CD4-positive, alpha-beta T cell treated with Interleukin-1 beta for 1 hour (primary cell): ENCODE results near the gene SYNE1.

Experiments
- DNase-seq, 2 donors: peaks; one replicate each; pipeline ENCODE4 v3.0.0-alpha.2; 2020 to 2022

Gene SYNE1

DNA sequence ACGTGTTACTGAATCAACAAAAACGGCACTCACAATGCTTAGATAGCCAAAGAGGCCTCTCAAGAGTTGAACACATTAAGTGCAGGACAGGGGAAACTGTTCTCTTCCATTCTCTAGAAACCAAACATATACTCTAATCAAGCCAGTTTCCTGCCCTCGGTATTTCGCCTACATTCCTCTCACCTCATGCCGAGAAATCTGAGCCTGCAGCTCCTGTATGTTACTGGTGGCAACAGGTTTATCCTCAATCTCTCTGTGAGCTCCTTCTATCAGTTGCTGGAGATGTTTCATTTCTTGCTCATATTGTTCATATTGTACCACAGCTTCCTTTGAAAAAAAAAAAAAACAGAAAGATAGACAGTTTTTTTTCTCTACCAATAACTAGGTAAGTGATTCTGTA is 328.9 kb downstream of the SYNE1 start:
- DNase-seq: no peak

DNA sequence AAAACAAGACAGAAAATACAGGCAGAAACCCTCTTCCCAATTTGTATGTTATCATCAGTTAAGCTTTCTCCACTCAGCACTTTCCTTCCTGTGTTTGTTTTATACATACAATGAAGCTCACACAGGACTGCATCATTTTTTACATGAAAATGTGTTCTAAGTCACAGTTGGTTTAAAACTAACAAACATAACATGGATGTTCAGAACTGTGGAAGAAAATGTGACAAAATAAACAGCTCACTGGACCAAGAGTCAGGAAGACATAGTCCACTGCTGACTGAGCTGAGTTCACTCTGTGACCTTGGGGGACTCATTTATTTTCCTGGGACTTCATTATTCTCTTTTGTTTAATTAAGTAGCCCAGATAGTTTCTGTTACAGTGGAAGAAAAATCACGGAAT is 331.5 kb downstream of the SYNE1 start:
- DNase-seq: no peak

DNA sequence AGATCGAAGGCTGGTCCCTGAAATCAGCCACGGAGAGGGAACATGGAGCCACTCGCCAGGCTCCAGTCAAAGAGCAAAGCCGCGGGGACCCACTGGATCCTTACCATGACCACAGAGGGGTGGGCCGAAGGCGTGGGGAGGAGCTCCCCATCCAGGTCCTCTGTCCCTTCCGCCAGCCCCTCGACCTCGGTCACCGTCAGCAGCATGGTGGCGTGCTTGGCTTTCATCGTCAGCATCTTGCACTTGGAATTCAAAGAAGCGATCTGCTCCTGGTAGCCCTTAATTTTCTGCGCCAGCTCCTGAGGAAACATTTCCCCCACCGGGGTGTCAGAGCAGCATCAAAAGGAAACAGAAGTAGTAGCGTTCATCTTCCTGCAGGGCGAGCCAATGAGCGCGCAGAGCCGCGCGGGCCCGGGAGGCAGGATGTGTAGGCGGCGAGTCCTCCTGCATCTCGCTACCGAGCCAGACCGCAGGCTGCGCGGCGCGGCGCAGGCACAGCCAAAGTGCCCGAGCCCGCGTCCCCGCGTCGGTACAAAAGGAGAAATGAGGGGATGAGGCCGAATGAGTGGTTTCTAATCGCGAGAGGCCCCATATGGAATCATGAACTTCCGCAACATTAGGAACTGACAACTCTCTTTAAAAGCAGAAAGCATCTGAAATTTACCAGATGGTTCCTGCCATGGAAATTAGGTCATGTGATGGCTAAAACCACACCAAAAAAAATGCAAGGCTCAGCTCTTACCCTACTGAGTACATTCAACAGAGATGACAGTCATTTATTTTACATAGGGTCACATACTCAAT is 335.2 kb downstream of the SYNE1 start:
- DNase-seq: peak; percentile 85

DNA sequence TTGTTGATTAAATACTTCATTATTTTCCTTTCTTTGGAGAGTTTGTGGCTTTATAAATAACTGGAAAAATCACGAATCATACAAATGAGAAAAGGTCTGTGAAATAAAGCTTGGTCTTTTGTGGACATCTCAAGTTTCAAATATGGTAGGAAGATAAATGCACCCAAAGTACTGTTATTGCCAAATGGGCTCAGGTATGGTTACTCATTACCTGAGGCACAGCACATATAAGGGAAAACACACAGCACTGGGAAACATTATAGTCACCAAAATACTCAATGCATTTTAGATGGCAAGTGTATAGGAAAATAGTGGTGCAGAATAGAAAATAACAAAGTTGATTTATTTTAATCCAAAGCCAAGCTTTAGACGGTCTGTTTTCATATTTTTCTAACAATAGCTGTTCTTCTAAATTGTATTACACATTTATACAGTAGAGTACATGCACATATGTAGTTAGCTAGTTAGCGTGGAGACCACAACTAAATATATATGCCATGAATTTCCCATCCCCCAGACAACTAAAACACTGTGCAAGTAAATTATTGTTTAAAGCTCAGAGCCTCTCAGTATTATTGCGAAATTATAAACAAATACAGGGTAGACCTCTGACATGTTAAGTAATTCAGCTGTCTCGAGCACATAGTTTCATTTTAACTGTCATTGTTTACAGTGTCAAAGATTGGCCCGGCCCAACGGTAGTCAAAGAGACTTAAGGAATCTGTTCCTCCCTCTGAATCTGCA is 336.0 kb downstream of the SYNE1 start:
- DNase-seq: no peak

DNA sequence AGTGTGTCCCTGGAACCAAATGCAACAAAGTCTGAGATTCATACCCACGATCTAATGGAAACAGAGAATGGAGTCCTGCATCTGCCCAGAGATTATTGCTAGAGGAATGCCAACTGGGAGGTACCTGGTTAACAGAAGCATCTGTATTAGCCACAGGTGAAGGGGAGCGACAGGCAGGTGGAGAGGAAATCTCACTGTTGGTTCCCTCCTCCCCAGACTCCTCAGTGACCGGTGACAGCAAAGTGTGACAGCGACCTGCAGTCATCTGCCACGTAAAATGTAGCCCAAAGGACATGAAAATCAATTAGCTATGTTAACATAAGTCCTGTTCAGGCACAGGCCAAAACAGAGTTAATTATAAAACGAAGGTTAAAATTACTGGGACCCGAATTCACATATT is 336.6 kb downstream of the SYNE1 start:
- no peak for DNase-seq

DNA sequence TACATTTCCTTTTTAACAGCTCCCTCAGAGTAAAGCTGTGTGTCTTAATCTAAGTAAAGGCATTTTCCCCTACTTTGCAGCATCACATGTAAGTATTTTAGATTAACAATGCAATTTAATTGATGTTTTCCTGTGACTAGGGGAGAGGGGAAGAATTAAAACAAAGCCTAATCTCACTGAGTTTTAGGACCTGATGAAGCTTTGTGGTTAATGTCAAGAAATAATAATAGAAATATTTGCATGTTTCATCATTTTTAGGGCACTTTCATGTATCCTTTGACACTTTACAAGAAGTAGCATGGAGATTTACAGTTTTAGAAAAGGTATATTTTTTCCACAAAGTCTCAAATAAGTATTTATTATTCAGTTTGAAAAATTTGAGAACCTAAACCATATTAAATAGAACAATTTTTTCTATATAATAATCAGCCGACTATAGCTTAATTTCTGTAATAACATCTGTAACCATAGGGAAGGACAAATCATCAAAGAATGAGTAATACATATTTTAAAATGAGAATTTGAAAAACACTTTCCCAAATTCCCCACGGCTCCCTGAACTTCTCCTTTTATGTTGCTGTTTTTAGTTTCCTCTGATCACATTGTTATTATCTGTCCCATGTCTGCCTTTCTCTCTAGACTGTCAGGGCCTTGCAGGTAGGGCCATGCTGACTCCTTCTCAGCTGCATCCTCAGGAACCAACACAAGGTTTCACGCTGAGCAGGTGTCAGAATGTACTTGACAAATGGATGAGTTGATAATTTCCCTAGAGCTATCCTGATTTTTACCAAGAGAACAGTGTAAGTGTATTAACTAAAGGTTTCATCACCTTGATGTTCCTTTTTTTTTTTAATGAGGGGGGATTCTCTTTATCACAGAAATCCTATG is 338.1 kb downstream of the SYNE1 start:
- no peak for DNase-seq

DNA sequence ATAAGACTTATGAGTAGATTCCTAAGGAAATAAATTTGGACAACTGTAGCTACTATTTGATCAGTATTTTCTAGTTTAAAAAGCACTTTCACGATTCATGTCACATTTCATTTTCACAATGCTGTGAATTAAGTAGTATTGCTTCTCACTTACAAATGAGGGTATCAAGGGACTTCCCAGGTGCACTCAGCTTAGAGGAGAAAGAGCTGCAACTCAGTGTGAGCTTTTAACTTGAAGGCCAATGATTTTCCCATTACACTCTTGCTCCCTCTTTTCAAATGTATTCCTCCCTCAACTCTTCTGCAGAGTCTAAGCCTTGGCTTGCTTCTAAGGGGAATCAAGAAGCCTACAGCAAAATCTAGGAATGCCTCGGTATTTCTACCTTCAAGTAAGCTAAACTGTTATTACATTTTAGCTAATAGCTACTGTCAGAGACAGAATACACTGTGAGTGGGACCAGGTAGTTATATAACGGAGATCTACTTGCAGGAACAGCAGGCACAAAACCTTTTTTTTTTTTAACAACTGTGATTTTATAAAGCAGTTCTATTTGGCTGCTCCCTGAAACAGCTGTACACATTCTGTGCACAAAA is 339.0 kb downstream of the SYNE1 start:
- DNase-seq: no peak

DNA sequence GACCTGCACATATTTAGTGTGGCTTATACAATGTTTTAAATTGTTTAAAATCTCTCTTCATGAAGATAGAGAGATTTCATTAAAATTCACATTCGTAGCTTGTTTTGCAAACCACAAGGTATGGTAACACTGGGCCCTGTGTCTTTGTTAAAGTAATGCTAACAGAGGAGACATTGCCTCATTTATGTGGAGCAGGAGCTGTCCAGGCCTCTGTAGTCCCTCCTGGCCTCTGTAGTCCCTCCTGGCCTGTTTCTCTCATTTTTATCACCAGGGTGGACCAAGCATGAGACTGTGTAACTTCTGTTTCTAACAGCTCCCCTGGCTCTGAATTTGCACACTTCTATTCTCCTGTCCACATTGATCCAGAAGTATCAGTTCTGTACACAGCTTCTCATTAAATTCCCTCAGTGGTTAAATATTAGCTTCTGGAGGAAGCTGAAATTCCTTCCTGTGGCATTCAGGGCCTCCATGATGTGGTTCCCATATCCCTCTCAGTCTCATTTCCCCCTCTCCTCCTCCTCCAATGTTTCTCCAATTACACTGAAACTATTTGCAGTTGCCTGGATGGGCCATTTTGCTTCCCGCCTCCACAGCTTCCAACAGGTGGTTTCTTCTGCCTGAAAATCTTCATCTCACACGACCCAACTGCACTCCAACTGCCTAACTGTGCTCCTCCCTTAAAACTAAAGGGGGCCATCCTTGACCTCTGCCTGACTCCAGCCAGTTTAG is 340.4 kb downstream of the SYNE1 start:
- DNase-seq: no peak

DNA sequence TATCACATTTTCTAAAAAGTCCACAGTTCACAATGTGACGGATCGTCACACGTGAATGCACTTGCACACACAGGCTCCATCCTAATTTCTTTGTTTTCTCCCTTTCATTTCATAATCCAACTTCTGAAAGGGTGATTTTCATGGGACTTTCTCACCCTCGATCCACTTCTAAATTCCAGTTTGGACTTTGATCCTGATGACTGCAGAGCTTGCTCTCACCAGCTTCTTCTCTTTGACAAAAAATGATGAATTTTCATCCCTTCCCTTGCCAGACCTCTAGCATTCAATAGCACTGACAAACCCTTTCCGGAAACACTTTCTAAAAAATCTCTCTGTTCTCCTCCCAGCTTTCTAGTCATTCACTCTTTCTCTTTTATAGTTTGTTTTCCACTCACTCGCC is 341.2 kb downstream of the SYNE1 start:
- no peak for DNase-seq

DNA sequence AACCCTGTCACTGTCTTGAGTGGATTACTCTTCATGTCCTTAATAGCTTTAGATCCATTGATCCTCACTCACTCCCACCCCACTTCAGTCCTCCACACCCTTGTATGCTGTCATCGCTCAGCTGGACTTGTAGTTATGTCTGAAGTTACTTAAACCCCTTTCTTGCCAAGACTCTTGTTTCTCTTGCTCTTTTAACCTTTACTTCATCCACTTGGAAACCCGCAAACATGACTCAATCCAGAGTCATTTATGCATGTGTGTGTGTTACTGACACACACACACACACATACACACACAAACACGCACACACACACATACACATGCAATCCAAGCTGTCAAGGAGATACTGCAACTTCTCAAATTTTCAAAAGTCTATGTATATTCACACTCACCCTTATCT is 341.8 kb downstream of the SYNE1 start:
- no peak for DNase-seq

DNA sequence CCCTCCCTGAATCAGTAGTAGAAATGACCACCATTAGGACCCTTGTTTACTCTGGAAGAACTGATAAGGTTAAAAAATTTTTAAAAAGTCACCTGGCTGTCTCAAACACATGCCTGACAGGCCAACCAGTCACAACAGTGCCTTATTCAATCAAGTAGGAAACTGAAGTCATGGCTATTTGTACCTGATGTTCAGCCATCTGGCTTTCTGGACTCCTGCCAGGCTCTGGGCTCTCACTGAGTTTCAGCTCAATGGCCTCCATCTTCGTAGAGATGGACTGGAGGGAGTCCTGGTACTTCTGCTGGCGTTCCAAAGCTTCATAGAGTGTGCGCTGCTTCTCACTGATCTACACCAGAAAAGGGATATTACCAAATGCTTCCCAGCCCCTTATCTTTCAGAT is 343.8 kb downstream of the SYNE1 start:
- no peak for DNase-seq

DNA sequence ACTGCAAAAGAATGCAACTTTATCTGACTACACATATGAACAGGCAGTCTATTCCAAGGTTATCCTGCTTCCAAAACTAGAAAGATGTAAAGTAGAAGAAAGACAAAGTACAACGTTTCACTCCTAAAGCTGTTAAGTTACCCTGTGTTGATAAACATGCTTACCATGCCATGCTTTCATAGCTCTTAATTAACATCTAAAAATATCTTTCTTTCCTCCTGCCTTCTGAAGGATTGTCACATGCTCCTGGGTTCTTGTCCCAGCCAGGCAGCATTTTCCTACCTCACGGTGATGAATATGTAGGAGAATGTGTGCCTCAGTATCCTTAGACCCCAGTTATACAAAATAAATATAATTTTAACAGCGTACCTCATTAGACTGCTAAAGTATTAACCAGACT is 344.6 kb downstream of the SYNE1 start:
- DNase-seq: no peak

DNA sequence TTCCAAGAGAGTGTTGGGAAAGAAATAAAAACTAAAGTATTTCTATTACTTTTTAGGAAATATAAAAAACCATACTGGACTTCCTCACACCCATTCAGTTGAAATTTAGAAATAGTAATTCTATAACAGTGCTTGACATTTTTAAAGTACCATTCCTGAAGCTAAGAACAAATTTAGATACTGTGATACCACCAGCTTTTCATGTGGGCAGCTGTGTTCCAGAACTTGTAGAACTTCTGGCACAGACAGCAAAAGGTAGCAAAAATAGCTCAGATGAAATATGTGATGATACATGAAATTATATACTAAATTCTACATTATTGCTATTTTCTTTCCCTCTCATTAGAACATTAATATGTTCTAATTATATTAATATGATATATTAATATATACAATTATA is 346.5 kb downstream of the SYNE1 start:
- no peak for DNase-seq

DNA sequence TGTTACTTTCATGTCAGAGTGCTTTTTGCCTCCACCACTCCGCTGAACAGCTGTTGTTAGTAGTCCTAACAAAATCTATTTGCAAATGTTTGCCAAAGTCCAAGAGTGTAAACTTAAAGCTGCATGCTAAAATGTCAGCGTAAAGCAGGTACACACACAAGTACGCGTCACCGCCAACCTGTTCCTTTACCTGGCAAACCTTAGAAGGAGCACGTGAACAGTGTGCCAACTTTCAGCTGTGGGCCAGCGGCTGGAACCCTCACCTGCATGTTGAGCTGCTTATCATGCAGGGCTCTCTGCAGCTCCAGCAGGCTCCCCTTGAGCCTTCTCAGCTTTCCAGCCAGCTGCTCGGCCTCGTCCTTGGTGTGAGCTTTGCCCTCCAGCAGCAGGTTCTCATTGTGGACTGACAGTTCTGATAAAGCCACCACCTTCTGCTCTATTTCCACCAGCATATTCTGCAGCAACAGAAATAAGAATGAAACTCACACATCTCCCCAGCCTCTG is 359.3 kb downstream of the SYNE1 start:
- no peak for DNase-seq

DNA sequence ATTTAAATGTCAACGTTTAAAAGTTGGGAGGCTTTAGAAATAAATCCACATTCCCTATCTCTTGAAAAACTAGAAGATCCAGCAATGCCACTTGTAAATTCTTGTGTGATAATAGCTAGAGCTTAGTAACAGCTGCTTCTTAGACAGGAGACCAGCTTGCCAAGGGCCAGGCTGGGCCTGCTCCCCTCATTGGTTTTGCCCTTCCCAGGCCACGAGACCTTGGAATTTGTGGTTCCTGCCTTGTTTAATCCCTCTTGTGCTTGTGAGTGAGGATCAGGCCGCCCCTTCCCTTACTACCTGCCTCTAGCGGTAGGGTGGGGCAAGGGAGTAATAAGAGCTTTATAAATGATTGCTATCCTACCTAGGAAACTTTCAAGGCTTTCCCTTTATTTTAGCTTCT is 363.5 kb downstream of the SYNE1 start:
- DNase-seq: no peak

DNA sequence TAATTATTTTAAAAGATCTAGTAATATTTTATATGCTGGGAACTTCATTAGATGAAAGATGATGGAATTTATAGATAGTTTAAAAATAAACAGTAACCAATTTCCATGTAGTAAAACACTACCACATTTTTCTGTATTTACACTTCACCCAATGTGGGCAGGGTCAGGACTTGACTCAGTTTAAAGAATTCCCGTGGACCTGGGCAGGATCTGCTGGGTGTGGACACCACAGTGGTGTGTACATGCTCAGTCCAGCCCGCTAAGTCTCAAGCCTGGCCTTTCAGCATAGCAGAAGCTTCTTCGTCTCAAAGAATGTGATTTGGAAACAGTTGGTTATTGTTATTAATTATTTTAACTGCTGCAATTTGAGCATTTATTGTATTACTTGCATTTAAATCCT is 364.2 kb downstream of the SYNE1 start:
- no peak for DNase-seq

DNA sequence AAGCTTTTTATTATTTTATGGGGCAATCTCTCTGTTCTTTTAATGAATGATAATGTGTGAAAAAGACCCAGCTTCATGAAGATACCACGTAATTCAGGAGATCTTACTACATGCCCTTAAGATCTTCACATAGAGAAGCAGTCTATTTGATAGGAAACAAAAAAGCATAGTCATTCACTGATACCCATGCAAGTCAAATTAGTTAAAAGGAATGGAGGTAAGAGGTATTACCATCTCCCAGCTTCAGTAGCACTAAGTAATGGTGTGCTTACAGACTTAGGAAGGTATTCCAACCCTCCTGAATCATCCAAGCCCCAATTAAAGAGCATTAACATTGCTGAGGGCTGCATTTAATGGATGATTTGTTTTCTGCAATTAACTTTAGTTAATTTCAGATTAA is 364.7 kb downstream of the SYNE1 start:
- DNase-seq: no peak

DNA sequence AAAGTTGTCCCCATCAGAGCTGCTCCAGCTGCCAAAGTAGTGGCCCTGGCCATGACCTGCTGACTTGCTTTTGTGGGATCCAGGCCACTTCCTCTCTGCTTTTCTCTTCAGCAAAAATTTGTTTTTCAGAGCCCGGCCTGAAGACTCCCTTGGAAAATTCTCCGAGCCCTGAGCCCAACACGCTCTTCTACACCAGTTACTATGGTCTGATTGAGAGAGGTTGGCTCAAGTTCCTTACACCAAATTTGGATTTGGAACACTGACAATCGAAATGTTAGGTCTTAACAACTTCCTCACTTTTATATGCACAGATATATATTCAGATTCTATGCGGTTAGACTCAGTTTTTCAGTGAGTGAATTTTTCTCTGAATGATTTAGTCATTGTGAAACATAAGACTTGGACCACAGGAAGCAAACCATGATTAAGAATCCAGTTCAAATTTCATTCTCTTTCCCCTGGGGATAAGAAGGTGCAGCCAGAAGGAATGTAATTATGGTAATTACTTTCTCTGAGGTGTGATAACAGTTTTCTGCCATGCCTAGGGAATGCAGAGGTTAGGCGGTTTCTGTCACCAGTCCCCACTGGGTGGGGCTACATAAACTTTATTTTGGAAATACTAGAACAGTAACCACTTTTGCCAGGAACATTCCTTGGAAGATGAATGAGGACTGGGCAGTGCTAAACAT is 365.2 kb downstream of the SYNE1 start:
- no peak for DNase-seq

DNA sequence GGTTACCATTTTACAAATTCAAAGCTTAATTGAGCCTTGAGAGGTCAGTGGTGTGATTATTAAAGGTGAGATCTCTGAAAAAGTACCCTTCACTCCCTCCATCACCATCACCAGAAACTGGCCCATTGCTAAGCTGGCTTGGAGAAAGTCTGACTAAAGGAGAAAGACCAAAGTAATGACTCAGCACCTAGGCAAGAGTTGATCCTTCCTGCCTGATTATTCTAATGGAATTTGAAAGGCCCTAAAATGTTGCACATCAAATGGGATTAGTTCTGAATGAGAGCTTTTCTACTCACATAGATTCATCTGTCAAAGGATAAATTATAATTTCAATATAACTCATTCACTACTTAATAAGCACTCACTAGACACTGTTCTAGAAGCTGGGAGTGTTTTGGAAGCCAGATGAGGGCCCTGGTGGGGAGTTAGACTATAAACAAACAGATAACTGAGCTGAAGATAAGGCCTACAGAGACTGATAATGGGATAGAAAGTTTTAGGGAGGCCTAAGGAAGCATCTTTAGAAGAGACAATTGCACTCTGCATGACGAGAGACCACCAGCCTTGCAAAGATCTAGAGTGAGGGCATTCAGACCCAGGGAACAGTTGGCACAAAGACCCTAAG is 366.7 kb downstream of the SYNE1 start:
- no peak for DNase-seq

DNA sequence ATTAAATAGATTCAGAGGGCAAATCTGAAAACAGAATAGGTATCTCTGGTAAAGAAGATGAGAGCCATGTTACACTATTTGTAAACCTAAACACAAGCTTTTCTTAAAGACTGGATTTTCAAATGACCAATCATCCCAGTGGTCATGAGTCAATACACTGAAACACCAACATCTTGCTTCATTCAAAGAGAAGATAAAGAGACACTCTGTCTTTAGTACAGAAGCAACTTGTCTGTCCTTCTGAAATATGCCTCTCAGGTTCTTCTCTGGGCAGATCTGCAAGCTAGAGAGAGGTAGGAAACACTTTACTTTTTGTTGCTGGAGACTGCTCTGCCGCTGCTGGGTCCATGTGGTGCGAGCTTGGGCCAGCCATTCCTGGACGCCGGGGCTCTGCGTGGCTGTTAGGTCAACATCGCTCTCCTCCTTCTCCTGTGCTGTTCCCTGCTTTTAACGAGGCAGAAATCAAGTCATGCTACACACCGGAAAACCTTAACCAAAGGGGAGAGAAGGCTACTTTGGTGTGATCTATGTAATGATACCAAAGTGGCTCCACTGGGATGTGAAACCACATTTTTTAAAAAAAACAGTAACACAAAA is 368.2 kb downstream of the SYNE1 start:
- DNase-seq: no peak
